Coronary artery (tissue), 2 donors: ENCODE measurements around the gene HSPA12A.

ENCODE experiments used
- DNase-seq: peaks from one replicate; pipeline ENCODE4 v3.0.0-alpha.2; 2017; ENCODE audit warnings: low spot score
- H3K27ac ChIP-seq, 2 donors: fragments of 200-600 bp; sonication (generic); one replicate each; pipeline ENCODE4 v1.5.1; 2016 to 2019
- H3K4me3 ChIP-seq: fragments of 200-600 bp; sonication (generic); 2 replicates; pipeline ENCODE4 v1.5.1; 2016; ENCODE audit warnings: mild to moderate bottlenecking, moderate library complexity
- CTCF ChIP-seq: fragments of 200-600 bp; sonication (generic); IDR thresholded peaks from one replicate; pipeline ENCODE4 v1.5.1; 2019; ENCODE audit warnings: antibody characterized with exemption

The HSPA12A gene

GRCh38 chr10:116752563-116752962 is 10.2 kb upstream of the HSPA12A start:
- no peak for TF ChIP-seq CTCF
- H3K27ac ChIP-seq: no peak overlapping the region

GRCh38 chr10:116748471-116748870 is 6.1 kb upstream of the HSPA12A start:
- no peak for DNase-seq
- TF ChIP-seq CTCF: no peak
- Histone ChIP-seq H3K4me3 (no peak overlapping the region), H3K27ac (no peak overlapping the region)

More at GRCh38 chr10:116752563-116752962, 10.2 kb upstream of the HSPA12A start:
- DNase-seq: no peak
- H3K4me3 ChIP-seq: no peak overlapping the region

- TF ChIP-seq CTCF: no peak
- Histone ChIP-seq H3K27ac (no peak overlapping the region), H3K4me3 (no peak overlapping the region)
- no peak for DNase-seq
These were observed 5.7 kb upstream of the HSPA12A start for GRCh38 chr10:116748041-116748440.

GRCh38 chr10:116747325-116747724 is 5.0 kb upstream of the HSPA12A start:
- no peak for TF ChIP-seq CTCF
- Histone ChIP-seq H3K27ac (no peak overlapping the region), H3K4me3 (no peak overlapping the region)
- no peak for DNase-seq

- TF ChIP-seq CTCF: no peak
- H3K4me3 ChIP-seq: no peak overlapping the region
- no peak overlapping the region for H3K27ac ChIP-seq
- no peak for DNase-seq
These were observed 2.5 kb upstream of the HSPA12A start for GRCh38 chr10:116744885-116745284.

GRCh38 chr10:116744163-116744753 is 1.9 kb upstream of the HSPA12A start:
- no peak overlapping the region for H3K4me3 ChIP-seq
- no peak for DNase-seq
- no peak overlapping the region for H3K27ac ChIP-seq
- TF ChIP-seq CTCF: no peak

- Histone ChIP-seq H3K27ac (peak overlapping the region; percentile 93 to 94), H3K4me3 (peak overlapping the region; percentile 94)
- TF ChIP-seq CTCF: no peak
- no peak for DNase-seq
These were observed 1.1 kb upstream of the HSPA12A start for GRCh38 chr10:116743266-116744064.
